Liver (tissue), 10 donors: ENCODE results near the gene LRRD1. TPM values are rescaled to one million over a fixed set of nuclear protein-coding genes. Genes with fewer than 3 reads are reported as not detected.

Experiments
- DNase-seq: peaks from one replicate; pipeline ENCODE4 v3.0.0-alpha.2; 2017; ENCODE audit warnings: low spot score
- H3K27ac ChIP-seq, 2 donors: one replicate each; pipeline ENCODE4 v1.7.0; 2013; ENCODE audit warnings: inconsistent platforms in 2 of 2, low read length in 2 of 2, control low read depth in 1 of 2, low read depth in 1 of 2, mild to moderate bottlenecking in 1 of 2
- H3K27me3 ChIP-seq, 4 donors: one replicate each; pipeline versions ENCODE4 v1.6.1 to v1.7.0; 2013; ENCODE audit warnings: low read length in 3 of 4, inconsistent platforms in 1 of 4, mild to moderate bottlenecking in 1 of 4, moderate library complexity in 1 of 4; ENCODE audit not compliant: control insufficient read depth in 4 of 4, insufficient read depth in 4 of 4
- H3K36me3 ChIP-seq, 4 donors: one replicate each; pipeline versions ENCODE4 v1.6.1 to v1.7.0; 2013; ENCODE audit warnings: low read length in 3 of 4, mild to moderate bottlenecking in 3 of 4, low read depth in 1 of 4, moderate library complexity in 1 of 4; ENCODE audit not compliant: control insufficient read depth in 4 of 4, insufficient read depth in 3 of 4
- H3K4me1 ChIP-seq, 4 donors: one replicate each; pipeline versions ENCODE4 v1.6.1 to v1.7.0; 2013; ENCODE audit warnings: low read length in 3 of 4, mild to moderate bottlenecking in 3 of 4, moderate library complexity in 1 of 4; ENCODE audit not compliant: control insufficient read depth in 4 of 4, insufficient read depth in 4 of 4
- H3K4me3 ChIP-seq, 3 donors: one replicate each; pipeline versions ENCODE4 v1.6.1 to v1.7.0; 2013; ENCODE audit warnings: low read length in 3 of 3, control low read depth in 1 of 3, low read depth in 1 of 3, mild to moderate bottlenecking in 1 of 3
- H3K9ac ChIP-seq, 2 donors: one replicate each; pipeline ENCODE4 v1.7.0; 2013; ENCODE audit warnings: low read length in 2 of 2, mild to moderate bottlenecking in 2 of 2, moderate library complexity in 2 of 2, control low read depth in 1 of 2, low read depth in 1 of 2
- H3K9me3 ChIP-seq, 4 donors: one replicate each; pipeline versions ENCODE4 v1.6.1 to v1.7.0; 2013; ENCODE audit warnings: low read length in 3 of 4; ENCODE audit not compliant: control insufficient read depth in 4 of 4
- CTCF ChIP-seq: fragments of 150-350 bp; IDR thresholded peaks from 2 replicates; pipeline ENCODE4 v1.5.1; 2017; ENCODE audit warnings: improper control_type of control experiment, low read depth, low read length; ENCODE audit not compliant: missing input control
- EGR1 ChIP-seq, 2 donors: IDR thresholded peaks; 2 replicates each; pipeline ENCODE4 v1.6.1; 2016 to 2018; ENCODE audit warnings: antibody characterized with exemption in 2 of 2, low read depth in 2 of 2
- FOXA1 ChIP-seq: IDR thresholded peaks from 2 replicates; pipeline ENCODE4 v1.6.1; 2016; ENCODE audit warnings: antibody characterized with exemption
- FOXA2 ChIP-seq: IDR thresholded peaks from 2 replicates; pipeline ENCODE4 v1.6.1; 2016; ENCODE audit warnings: antibody characterized with exemption
- GABPA ChIP-seq, 2 donors: IDR thresholded peaks in 1 of 2; conservative IDR thresholded peaks in 1 of 2; 2 replicates each; pipeline ENCODE4 v1.6.1; 2016; ENCODE audit warnings: antibody characterized with exemption in 2 of 2, mild to moderate bottlenecking in 1 of 2, moderate library complexity in 1 of 2
- HNF4A ChIP-seq, 2 donors: conservative IDR thresholded peaks; 2 replicates each; pipeline ENCODE4 v1.6.1; 2016; ENCODE audit warnings: antibody characterized with exemption in 2 of 2, mild to moderate bottlenecking in 2 of 2
- HNF4G ChIP-seq: IDR thresholded peaks from 2 replicates; pipeline ENCODE4 v1.6.1; 2016; ENCODE audit warnings: antibody characterized with exemption
- JUND ChIP-seq, 2 donors: IDR thresholded peaks; 2 replicates each; pipeline ENCODE4 v1.6.1; 2016; ENCODE audit warnings: antibody characterized with exemption in 2 of 2
- MAX ChIP-seq: IDR thresholded peaks from 2 replicates; pipeline ENCODE4 v1.6.1; 2016; ENCODE audit warnings: antibody characterized with exemption
- RAD21 ChIP-seq, 2 donors: IDR thresholded peaks; 2 replicates each; pipeline ENCODE4 v1.6.1; 2016; ENCODE audit warnings: antibody characterized with exemption in 2 of 2, mild to moderate bottlenecking in 2 of 2
- RXRA ChIP-seq, 2 donors: IDR thresholded peaks; 2 replicates each; pipeline ENCODE4 v1.6.1; 2017 to 2018; ENCODE audit warnings: antibody characterized with exemption in 2 of 2, mild to moderate bottlenecking in 1 of 2
- SP1 ChIP-seq: IDR thresholded peaks from 2 replicates; pipeline ENCODE4 v1.6.1; 2018; ENCODE audit warnings: antibody characterized with exemption, mild to moderate bottlenecking
- TAF1 ChIP-seq: conservative IDR thresholded peaks from 2 replicates; pipeline ENCODE4 v1.6.1; 2016; ENCODE audit warnings: antibody characterized with exemption, mild to moderate bottlenecking
- YY1 ChIP-seq: IDR thresholded peaks from 2 replicates; pipeline ENCODE4 v1.6.1; 2016; ENCODE audit warnings: antibody characterized with exemption, mild to moderate bottlenecking
- ZBTB33 ChIP-seq: IDR thresholded peaks from 2 replicates; pipeline ENCODE4 v1.6.1; 2016; ENCODE audit warnings: antibody characterized with exemption
- WGBS: extraction: QIAGEN DNeasy Blood & Tissue Kit; methylation state at CpG from one replicate; pipeline ENCODE4 v1.1.7; 2013; 5-methylcytosine and 5-hydroxymethylcytosine counted together
- polyA plus RNA-seq, 2 donors: library from polyadenylated mRNA; stranded (reverse) in 1 of 2; unstranded in 1 of 2; fragments of 200-250 nt in 1 of 2; fragments of >200 nt in 1 of 2; fragmentation: Nextera tagmentation in 1 of 2; extraction: Ambion mirVana in 1 of 2; gene quantifications; one replicate each; pipeline versions ENCODE4 v1.2.1 to v1.2.3, GENCODE V29; 2013 to 2015
- small RNA-seq: library from RNA; depleted of rRNA; stranded (forward); fragments of <200 nt; gene quantifications from one replicate; pipeline ENCODE3, GENCODE V24; 2014
- total RNA-seq, 2 donors: library from RNA; depleted of rRNA; stranded (reverse); fragments of >200 nt; gene quantifications; one replicate each; pipeline ENCODE4 v1.2.3, GENCODE V29; 2014
- donor health status: healthy.
- donor health status: healthy.
- donor health status: healthy.
- donor health status: healthy.
- donor health status: healthy.

Gene LRRD1
- total and polyA plus RNA-seq, 4 donors, result not detected

GRCh38 chr7:92100534-92100933 is 78.4 kb downstream of the LRRD1 start:
- H3K4me1 ChIP-seq, result no peaks in the 10 kb centered on the region
- H3K4me3 ChIP-seq, result no peak overlapping the region
- H3K27ac ChIP-seq, result no peak overlapping the region
- TF ChIP-seq CTCF (no peak), JUND (IDR thresholded peaks at IDR 0.05) (no peak), YY1 (no peak), HNF4G (no peak), FOXA2 (no peak)
- no peaks in the 10 kb centered on the region for H3K9me3 ChIP-seq
- DNase-seq, result no peak
- peaks cover 16 to 79% (median 67%) of the 10 kb centered on the region in 4 donors for H3K36me3 ChIP-seq
- H3K9ac ChIP-seq, result no peak overlapping the region
- no peaks in the 10 kb centered on the region for H3K27me3 ChIP-seq
- 94% methylated on average over 1 of the region's 1 CpG for WGBS

GRCh38 chr7:92095380-92095779 is 83.6 kb downstream of the LRRD1 start:
- H3K27me3 ChIP-seq, result no peaks in the 10 kb centered on the region
- no peak overlapping the region for H3K4me3 ChIP-seq
- TF ChIP-seq HNF4G, result no peak
- TF ChIP-seq GABPA (IDR thresholded peaks at IDR 0.05 in 1 of 2, conservative IDR thresholded peaks at IDR 0.05 in 1 of 2), result no peak
- TF ChIP-seq SP1, result no peak
- TF ChIP-seq RXRA (IDR thresholded peaks at IDR 0.05), result no peak
- TF ChIP-seq TAF1, result no peak
- no peak for TF ChIP-seq YY1
- TF ChIP-seq HNF4A (conservative IDR thresholded peaks at IDR 0.05), result no peak
- no peak for TF ChIP-seq RAD21 (IDR thresholded peaks at IDR 0.05)
- TF ChIP-seq ZBTB33, result no peak
- no peak for TF ChIP-seq FOXA1
- TF ChIP-seq EGR1 (IDR thresholded peaks at IDR 0.05; ENCODE audit: low read depth in 2 of 2), result no peak
- no peak for TF ChIP-seq MAX
- no peaks in the 10 kb centered on the region for H3K9me3 ChIP-seq
- H3K36me3 ChIP-seq, result peaks cover 16 to 78% (median 67%) of the 10 kb centered on the region in 4 donors
- H3K27ac ChIP-seq, result no peak overlapping the region
- H3K4me1 ChIP-seq, result no peaks in the 10 kb centered on the region
- no peak for DNase-seq
- H3K9ac ChIP-seq, result no peak overlapping the region
- WGBS, result 97% methylated on average over 1 of the region's 1 CpG

Small RNA genes lying within 50 kb of the gene (small RNA-seq; reads per million reads assigned to genes)
- gene MIR1285-1 (not detected), gene RF00019 (not detected)

Other genes with a start within 250 kb of the LRRD1 start
- gene AKAP9, start 238.3 kb downstream of the LRRD1 start, total RNA-seq, result 10 to 100 TPM; 33.6 to 97.7 TPM
- 10 to 100 TPM; 14.6 to 80.4 TPM for gene AKAP9, start 238.3 kb downstream of the LRRD1 start, polyA plus RNA-seq
- 100 to 1,000 TPM; 245 to 338 TPM for gene CYP51A1, start 44.7 kb downstream of the LRRD1 start, total RNA-seq
- gene CYP51A1, start 44.7 kb downstream of the LRRD1 start, polyA plus RNA-seq, result 10 to 100 TPM; 56.4 to 95.7 TPM
- 10 to 100 TPM; 31.2 to 48.4 TPM for gene KRIT1, start 66.8 kb upstream of the LRRD1 start, total RNA-seq
- 10 to 100 TPM in 1 of 2 donors, 1 to 10 TPM in 1; 8.0 to 16.6 TPM for gene KRIT1, start 66.8 kb upstream of the LRRD1 start, polyA plus RNA-seq
- gene ANKIB1, start 66.8 kb upstream of the LRRD1 start, total RNA-seq, result 10 to 100 TPM; 10.8 to 14.8 TPM
- 1 to 10 TPM; 3.9 to 6.1 TPM for gene ANKIB1, start 66.8 kb upstream of the LRRD1 start, polyA plus RNA-seq